Large intestine (tissue), 12 donors: ENCODE data around the gene CST6. TPM values are rescaled to one million over a fixed set of nuclear protein-coding genes. Genes with fewer than 3 reads are reported as not detected.

Source experiments
- DNase-seq, 2 donors: peaks; one replicate each; pipeline versions ENCODE4 v3.0.0 to v3.0.0-alpha.2; 2013
- H3K27ac ChIP-seq: one replicate; pipeline ENCODE4 v1.5.1; 2013; ENCODE audit warnings: low read length
- H3K27me3 ChIP-seq: 2 replicates; pipeline ENCODE4 v1.6.1; 2013; ENCODE audit warnings: low read length; ENCODE audit not compliant: control insufficient read depth, insufficient read depth
- H3K36me3 ChIP-seq: 2 replicates; pipeline ENCODE4 v1.6.1; 2013; ENCODE audit warnings: low read length; ENCODE audit not compliant: control insufficient read depth, insufficient read depth
- H3K4me1 ChIP-seq: one replicate; pipeline ENCODE4 v1.6.1; 2013; ENCODE audit warnings: low read length; ENCODE audit not compliant: control insufficient read depth, insufficient read depth
- H3K4me3 ChIP-seq: one replicate; pipeline ENCODE4 v1.5.1; 2013; ENCODE audit warnings: low read length
- H3K9me3 ChIP-seq: one replicate; pipeline ENCODE4 v1.6.1; 2013; ENCODE audit warnings: mild to moderate bottlenecking, low read depth, low read length, moderate library complexity; ENCODE audit not compliant: control insufficient read depth
- WGBS: methylation state at CpG from one replicate; pipeline ENCODE4 v1.1.5; 2013; ENCODE audit warnings: low lambda C conversion rate; ENCODE audit not compliant: insufficient coverage; 5-methylcytosine and 5-hydroxymethylcytosine counted together
- long read RNA-seq, 11 donors: transcript quantifications; one replicate each; lab custom pipeline, GENCODE V29; 2026
- polyA plus RNA-seq: library from polyadenylated mRNA; unstranded; fragments of 120-200 nt; gene quantifications from one replicate; pipeline ENCODE4 v1.2.1, GENCODE V29; 2013

Gene CST6
- polyA plus RNA-seq = 1.7 TPM
- long read RNA-seq, donor 1, partial matches to known transcripts = 0 of 1 reads
- long read RNA-seq, donor 1, other reads (novel, unspliced or antisense) = 0 of 1 reads
- long read RNA-seq, donor 2 = 0 reads
- long read RNA-seq, donor 3 = 0 reads
- long read RNA-seq, donor 4 = 0 reads
- long read RNA-seq, donor 5 = 0 reads
- long read RNA-seq, donor 6, partial matches to known transcripts = 0 of 1 reads
- long read RNA-seq, donor 6, other reads (novel, unspliced or antisense) = 0 of 1 reads
- long read RNA-seq, donor 7, partial matches to known transcripts = 0 of 1 reads
- long read RNA-seq, donor 7, other reads (novel, unspliced or antisense) = 0 of 1 reads
- long read RNA-seq, donor 8, partial matches to known transcripts = 0 of 2 reads
- long read RNA-seq, donor 8, other reads (novel, unspliced or antisense) = 0 of 2 reads
- long read RNA-seq, donor 9, partial matches to known transcripts = 0 of 1 reads
- long read RNA-seq, donor 9, other reads (novel, unspliced or antisense) = 0 of 1 reads
- long read RNA-seq, donor 10 = 0 reads
- long read RNA-seq, donor 11 = 0 reads

GRCh38 chr11:66011785-66012303 lies at the start of gene CST6:
Gene CST6 (plus strand): TSS chr11:66012008. CDS start chr11:66012045, 37 bp downstream.
- no peak within 1 kb of the TSS for H3K27ac ChIP-seq
- DNase-seq = no peak
- H3K36me3 ChIP-seq = no peaks in the 10 kb centered on the region
- no CpG with 5 or more reads among the region's 61 CpGs for WGBS
- peaks cover 54% of the 10 kb centered on the region for H3K27me3 ChIP-seq
- no peaks in the 10 kb centered on the region for H3K4me1 ChIP-seq
- H3K9me3 ChIP-seq = no peaks in the 10 kb centered on the region
- H3K4me3 ChIP-seq = no peak within 1 kb of the TSS

GRCh38 chr11:65962141-65962564 lies 49.7 kb upstream of the CST6 start:
- peaks cover 10% of the 10 kb centered on the region for H3K4me1 ChIP-seq
- H3K36me3 ChIP-seq = peaks cover 36% of the 10 kb centered on the region
- H3K9me3 ChIP-seq = no peaks in the 10 kb centered on the region
- H3K27ac ChIP-seq = no peak overlapping the region
- no peak for DNase-seq
- peak overlapping the region; percentile 95 for H3K4me3 ChIP-seq
- WGBS = no CpG with 5 or more reads among the region's 13 CpGs
- no peaks in the 10 kb centered on the region for H3K27me3 ChIP-seq

GRCh38 chr11:65964906-65965305 lies 46.9 kb upstream of the CST6 start:
- DNase-seq = no peak
- peaks cover 10% of the 10 kb centered on the region for H3K4me1 ChIP-seq
- H3K9me3 ChIP-seq = no peaks in the 10 kb centered on the region
- H3K4me3 ChIP-seq = no peak overlapping the region
- WGBS = no CpG with 5 or more reads among the region's 10 CpGs
- H3K27me3 ChIP-seq = no peaks in the 10 kb centered on the region
- H3K36me3 ChIP-seq = peaks cover 62% of the 10 kb centered on the region
- H3K27ac ChIP-seq = no peak overlapping the region

- DNase-seq = no peak
- Histone ChIP-seq H3K27me3 (no peaks in the 10 kb centered on the region), H3K27ac (no peak overlapping the region), H3K9me3 (no peaks in the 10 kb centered on the region), H3K36me3 (peaks cover 69% of the 10 kb centered on the region), H3K4me1 (peaks cover 10% of the 10 kb centered on the region), H3K4me3 (no peak overlapping the region)
- WGBS = no CpG with 5 or more reads among the region's 36 CpGs
Observed at GRCh38 chr11:65965986-65966762, 45.6 kb upstream of the CST6 start.

- Histone ChIP-seq H3K27me3 (no peaks in the 10 kb centered on the region), H3K36me3 (peaks cover 70% of the 10 kb centered on the region), H3K27ac (no peak overlapping the region), H3K4me3 (no peak overlapping the region), H3K4me1 (peaks cover 8% of the 10 kb centered on the region), H3K9me3 (no peaks in the 10 kb centered on the region)
- 80% methylated on average over 2 of the region's 30 CpGs for WGBS
- DNase-seq = no peak
Observed at GRCh38 chr11:65967329-65967934, 44.4 kb upstream of the CST6 start.

- H3K4me1 ChIP-seq = no peaks in the 10 kb centered on the region
- 100% methylated on average over 1 of the region's 15 CpGs for WGBS
- no peak for DNase-seq
- H3K4me3 ChIP-seq = no peak overlapping the region
- no peaks in the 10 kb centered on the region for H3K9me3 ChIP-seq
- no peaks in the 10 kb centered on the region for H3K27me3 ChIP-seq
- H3K36me3 ChIP-seq = peaks cover 72% of the 10 kb centered on the region
- no peak overlapping the region for H3K27ac ChIP-seq
Observed at GRCh38 chr11:65968600-65969482, 43.0 kb upstream of the CST6 start.

GRCh38 chr11:65972116-65972515 lies 39.7 kb upstream of the CST6 start:
- H3K36me3 ChIP-seq = peaks cover 55% of the 10 kb centered on the region
- H3K4me1 ChIP-seq = no peaks in the 10 kb centered on the region
- no peaks in the 10 kb centered on the region for H3K9me3 ChIP-seq
- no peak overlapping the region for H3K4me3 ChIP-seq
- no peak overlapping the region for H3K27ac ChIP-seq
- WGBS = no CpG with 5 or more reads among the region's 8 CpGs
- H3K27me3 ChIP-seq = no peaks in the 10 kb centered on the region
- DNase-seq = no peak

- Histone ChIP-seq H3K36me3 (peaks cover 53% of the 10 kb centered on the region), H3K4me1 (no peaks in the 10 kb centered on the region), H3K4me3 (no peak overlapping the region), H3K9me3 (no peaks in the 10 kb centered on the region), H3K27ac (no peak overlapping the region), H3K27me3 (no peaks in the 10 kb centered on the region)
- no peak for DNase-seq
- WGBS = no CpG with 5 or more reads among the region's 13 CpGs
Observed at GRCh38 chr11:65973439-65974110, 38.2 kb upstream of the CST6 start.

- peaks cover 42% of the 10 kb centered on the region for H3K36me3 ChIP-seq
- no peaks in the 10 kb centered on the region for H3K9me3 ChIP-seq
- H3K27me3 ChIP-seq = no peaks in the 10 kb centered on the region
- no peak overlapping the region for H3K4me3 ChIP-seq
- H3K27ac ChIP-seq = no peak overlapping the region
- DNase-seq = no peak
- H3K4me1 ChIP-seq = no peaks in the 10 kb centered on the region
- no CpG with 5 or more reads among the region's 9 CpGs for WGBS
Observed at GRCh38 chr11:65975771-65976170, 36.0 kb upstream of the CST6 start.
